Thoracic aorta (tissue), 2 donors: ENCODE results near the gene RBM12. TPM values are rescaled to one million over a fixed set of nuclear protein-coding genes. Genes with fewer than 3 reads are reported as not detected.

ENCODE experiments used
- ATAC-seq: fragments of 150-250 bp; one replicate; pipeline ENCODE4 v1.8.0; 2017; ENCODE audit warnings: low read depth; ENCODE audit not compliant: insufficient number of reproducible peaks, low FRiP score
- DNase-seq: peaks from one replicate; pipeline ENCODE4 v3.0.0-alpha.2; 2020; ENCODE audit warnings: low spot score
- H3K27ac ChIP-seq, 2 donors: fragments of 200-600 bp; sonication (generic); 1 replicate in 1 of 2; 2 replicates in 1 of 2; pipeline ENCODE4 v1.5.1; 2016; ENCODE audit warnings: mild to moderate bottlenecking in 2 of 2, moderate library complexity in 2 of 2
- H3K27me3 ChIP-seq: fragments of 200-600 bp; sonication (generic); replicated peaks from 2 replicates; pipeline ENCODE4 v1.6.0; 2016; ENCODE audit warnings: mild to moderate bottlenecking; ENCODE audit not compliant: insufficient read depth
- H3K36me3 ChIP-seq: fragments of 200-600 bp; sonication (generic); one replicate; pipeline ENCODE4 v1.5.1; 2016
- H3K4me1 ChIP-seq, 2 donors: fragments of 200-600 bp; sonication (generic); 1 replicate in 1 of 2; 2 replicates in 1 of 2; pipeline versions ENCODE4 v1.5.1 to v1.6.0; 2016; ENCODE audit warnings: low read depth in 2 of 2, mild to moderate bottlenecking in 1 of 2; ENCODE audit not compliant: control insufficient read depth in 1 of 2
- H3K4me3 ChIP-seq: fragments of 200-600 bp; sonication (generic); 2 replicates; pipeline ENCODE4 v1.5.1; 2016; ENCODE audit warnings: mild to moderate bottlenecking
- H3K9me3 ChIP-seq: fragments of 200-600 bp; sonication (generic); 2 replicates; pipeline ENCODE4 v1.5.1; 2016
- total RNA-seq, 2 donors: library from RNA; depleted of rRNA; stranded (reverse); fragments of >200 nt; gene quantifications; one replicate each; pipeline versions ENCODE4 v1.1.0 to v1.2.3, GENCODE V29; 2016
- TF ChIP-seq, protein P1 (sequence below): fragments of 200-600 bp; sonication (generic); IDR thresholded peaks from one replicate; pipeline ENCODE4 v1.5.1; 2019; ENCODE audit warnings: antibody characterized with exemption

The RBM12 gene
- total RNA-seq, 2 donors from 2014 or later: 21.7 to 43.4 TPM

DNA sequence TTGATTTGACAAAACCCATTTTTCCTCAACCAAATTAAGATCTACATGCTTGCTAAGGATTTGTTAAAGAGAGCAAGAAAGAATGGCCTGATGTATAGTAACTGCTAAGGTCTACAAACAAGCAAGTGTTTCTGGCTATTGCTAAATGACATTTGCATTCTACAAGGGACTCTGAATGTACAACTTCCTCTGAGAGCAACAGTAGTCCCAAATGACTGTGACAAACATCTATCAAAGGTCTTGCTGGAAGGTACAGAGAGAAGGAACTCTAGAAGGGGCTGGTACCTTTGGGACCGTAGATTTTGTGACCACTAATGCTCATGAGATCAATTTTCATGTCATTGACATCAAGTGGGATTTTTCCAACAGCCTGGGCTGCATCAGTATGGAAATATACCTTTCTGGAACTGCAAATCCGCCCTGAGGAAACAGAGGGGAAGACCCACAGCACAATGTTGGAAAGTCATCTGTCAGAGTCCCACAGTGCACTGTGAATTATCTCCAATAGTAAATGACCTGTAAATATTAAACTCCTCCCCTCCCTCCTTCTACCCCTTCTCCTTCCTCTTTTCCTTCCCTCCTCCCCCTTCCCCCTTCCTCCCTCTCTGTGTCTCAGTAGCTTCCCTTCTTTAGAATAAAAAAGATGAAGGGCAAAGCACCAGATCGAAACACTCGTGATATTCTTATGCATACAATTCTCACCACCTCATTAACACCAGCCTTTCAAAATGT, 15.9 kb upstream of the RBM12 start:
- Histone ChIP-seq H3K4me1 (no peaks in the 10 kb centered on the region), H3K27me3 (no peaks in the 10 kb centered on the region), H3K9me3 (no peaks in the 10 kb centered on the region), H3K27ac (no peak overlapping the region), H3K4me3 (no peak overlapping the region), H3K36me3 (peaks cover 9% of the 10 kb centered on the region)
- TF ChIP-seq, protein P1, sequence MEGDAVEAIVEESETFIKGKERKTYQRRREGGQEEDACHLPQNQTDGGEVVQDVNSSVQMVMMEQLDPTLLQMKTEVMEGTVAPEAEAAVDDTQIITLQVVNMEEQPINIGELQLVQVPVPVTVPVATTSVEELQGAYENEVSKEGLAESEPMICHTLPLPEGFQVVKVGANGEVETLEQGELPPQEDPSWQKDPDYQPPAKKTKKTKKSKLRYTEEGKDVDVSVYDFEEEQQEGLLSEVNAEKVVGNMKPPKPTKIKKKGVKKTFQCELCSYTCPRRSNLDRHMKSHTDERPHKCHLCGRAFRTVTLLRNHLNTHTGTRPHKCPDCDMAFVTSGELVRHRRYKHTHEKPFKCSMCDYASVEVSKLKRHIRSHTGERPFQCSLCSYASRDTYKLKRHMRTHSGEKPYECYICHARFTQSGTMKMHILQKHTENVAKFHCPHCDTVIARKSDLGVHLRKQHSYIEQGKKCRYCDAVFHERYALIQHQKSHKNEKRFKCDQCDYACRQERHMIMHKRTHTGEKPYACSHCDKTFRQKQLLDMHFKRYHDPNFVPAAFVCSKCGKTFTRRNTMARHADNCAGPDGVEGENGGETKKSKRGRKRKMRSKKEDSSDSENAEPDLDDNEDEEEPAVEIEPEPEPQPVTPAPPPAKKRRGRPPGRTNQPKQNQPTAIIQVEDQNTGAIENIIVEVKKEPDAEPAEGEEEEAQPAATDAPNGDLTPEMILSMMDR: no peak
- no peak for ATAC-seq
- DNase-seq: no peak

DNA sequence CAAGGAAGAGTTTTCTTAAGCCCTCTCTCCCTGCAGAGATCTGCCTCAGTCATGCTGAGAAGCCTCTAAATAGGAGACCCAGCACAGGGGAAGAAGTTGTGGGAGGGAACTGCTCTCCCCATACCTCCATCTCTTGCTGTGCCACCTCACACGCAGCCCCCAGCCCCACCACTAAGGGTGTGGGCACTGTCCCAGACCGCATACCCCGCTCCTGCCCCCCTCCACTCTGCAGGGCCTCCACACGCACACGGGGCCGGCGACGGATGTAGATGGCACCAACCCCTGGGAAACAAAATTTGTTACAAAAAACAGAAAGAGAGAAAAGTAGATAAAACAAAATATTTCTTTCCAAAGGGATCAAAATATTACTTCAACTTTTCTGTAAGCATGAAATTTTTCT, 10.2 kb upstream of the RBM12 start:
- peaks cover 42% of the 10 kb centered on the region for H3K36me3 ChIP-seq

DNA sequence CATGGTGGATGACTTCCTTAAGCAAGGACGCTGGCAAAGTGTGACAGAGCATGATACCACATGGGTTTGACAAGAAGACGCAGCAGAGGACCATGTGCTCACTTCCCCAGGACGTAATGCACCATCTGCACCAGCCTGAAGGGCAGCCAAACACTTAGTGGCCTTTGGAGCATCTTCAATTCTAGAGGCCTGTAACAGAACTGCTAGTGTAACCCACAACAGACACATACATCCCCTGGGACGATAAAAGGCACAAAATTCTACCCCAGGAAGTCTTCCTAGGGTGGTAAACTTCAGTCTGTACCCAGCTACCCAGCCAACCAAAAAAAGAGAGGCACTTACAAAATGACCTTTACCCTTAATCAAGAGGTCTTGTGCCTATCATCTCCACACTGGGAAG, 9.2 kb upstream of the RBM12 start:
- Histone ChIP-seq H3K27me3 (no peaks in the 10 kb centered on the region), H3K9me3 (no peaks in the 10 kb centered on the region), H3K36me3 (peaks cover 45% of the 10 kb centered on the region), H3K4me1 (no peaks in the 10 kb centered on the region), H3K27ac (no peak overlapping the region), H3K4me3 (no peak overlapping the region)
- no peak for ATAC-seq
- DNase-seq: no peak
- TF ChIP-seq, protein P1: no peak

More for the DNA sequence above, 10.2 kb upstream of the RBM12 start:
- TF ChIP-seq, protein P1: no peak
- Histone ChIP-seq H3K9me3 (no peaks in the 10 kb centered on the region), H3K4me3 (no peak overlapping the region), H3K27ac (no peak overlapping the region), H3K4me1 (no peaks in the 10 kb centered on the region), H3K27me3 (no peaks in the 10 kb centered on the region)
- DNase-seq: no peak
- no peak for ATAC-seq

DNA sequence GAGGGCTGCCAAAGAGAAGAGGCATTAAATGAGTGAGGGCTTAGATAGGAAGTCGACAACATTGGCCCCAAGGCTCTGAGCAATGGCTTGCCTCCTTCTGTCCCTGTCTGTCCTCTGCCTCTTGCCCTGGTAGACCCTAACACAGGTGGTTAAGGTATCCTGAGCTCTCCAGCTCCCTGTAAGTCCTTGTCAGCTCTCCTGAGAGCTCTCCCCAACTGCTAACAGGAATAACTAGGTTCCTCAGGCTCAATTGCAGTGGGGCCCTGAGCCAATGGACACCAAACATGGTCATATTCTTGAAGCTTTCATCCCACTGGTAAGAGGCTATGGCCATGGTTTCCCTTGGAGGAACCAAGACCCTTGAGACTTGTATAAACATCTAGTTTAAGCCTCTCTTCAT, 5.0 kb upstream of the RBM12 start:
- Histone ChIP-seq H3K27ac (no peak overlapping the region), H3K9me3 (no peaks in the 10 kb centered on the region), H3K27me3 (no peaks in the 10 kb centered on the region), H3K4me1 (no peaks in the 10 kb centered on the region), H3K4me3 (no peak overlapping the region), H3K36me3 (peaks cover 39% of the 10 kb centered on the region)
- DNase-seq: no peak
- no peak for ATAC-seq
- TF ChIP-seq, protein P1: no peak

DNA sequence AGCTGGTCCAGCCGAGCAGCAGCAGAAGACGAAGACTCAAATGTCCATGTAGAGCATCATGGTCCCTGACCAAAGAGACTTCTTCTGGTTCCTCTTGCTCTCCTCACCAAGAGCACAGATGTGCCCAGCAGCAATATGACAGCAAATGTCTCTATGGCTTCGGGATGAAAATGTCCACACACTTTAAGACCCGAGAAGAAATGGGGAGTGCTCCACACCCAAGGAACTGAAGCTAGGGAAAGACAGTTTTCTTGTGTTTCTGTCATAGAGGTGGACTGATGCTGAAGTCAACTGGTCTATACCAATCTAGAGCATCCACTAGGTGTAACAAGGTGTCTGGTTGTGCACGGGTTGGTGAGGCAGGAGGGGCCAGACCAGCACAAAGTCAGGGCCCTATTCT, 4.5 kb upstream of the RBM12 start:
- H3K36me3 ChIP-seq: peaks cover 36% of the 10 kb centered on the region
- H3K9me3 ChIP-seq: no peaks in the 10 kb centered on the region
- H3K4me1 ChIP-seq: no peaks in the 10 kb centered on the region
- DNase-seq (no peak), ATAC-seq (no peak)
- H3K4me3 ChIP-seq: no peak overlapping the region
- TF ChIP-seq, protein P1: no peak
- H3K27me3 ChIP-seq: no peaks in the 10 kb centered on the region
- H3K27ac ChIP-seq: no peak overlapping the region
